Stimulated activated naive B cell treated with anti-CD40 and anti-IgM and Interleukin-4, amounts not matched to agents 10 μg/mL and 1 μg/mL and 100 μg/mL, for 72 hours (primary cell): ENCODE results near the gene ANGPTL5.

ENCODE experiments used
- ATAC-seq, 2 donors: fragments of 150-1000 bp; cut with Tn5 transposase; replicated peaks; 2 replicates each; pipeline ENCODE4 v1.10.0; 2021; ENCODE audit warnings: moderate library complexity in 1 of 2
- DNase-seq: peaks from one replicate; pipeline ENCODE4 v3.0.0; 2021
- H3K27ac Mint-ChIP-seq: one replicate; pipeline ENCODE4 v1.8.0; 2022; ENCODE audit warnings: mild to moderate bottlenecking, mixed read lengths
- H3K27me3 Mint-ChIP-seq, 2 donors: one replicate each; pipeline ENCODE4 v1.8.0; 2022; ENCODE audit warnings: mixed read lengths in 2 of 2
- H3K36me3 Mint-ChIP-seq, 2 donors: one replicate each; pipeline ENCODE4 v1.8.0; 2022; ENCODE audit warnings: mixed read lengths in 2 of 2, mild to moderate bottlenecking in 1 of 2
- H3K4me1 Mint-ChIP-seq, 2 donors: one replicate each; pipeline ENCODE4 v1.8.0; 2022; ENCODE audit warnings: mixed read lengths in 2 of 2, mild to moderate bottlenecking in 1 of 2
- H3K4me3 Mint-ChIP-seq, 2 donors: one replicate each; pipeline ENCODE4 v1.8.0; 2022; ENCODE audit warnings: mild to moderate bottlenecking in 2 of 2, mixed read lengths in 2 of 2, moderate library complexity in 1 of 2
- H3K9me3 Mint-ChIP-seq, 2 donors: one replicate each; pipeline ENCODE4 v1.8.0; 2022; ENCODE audit warnings: mixed read lengths in 2 of 2, mild to moderate bottlenecking in 1 of 2

Gene ANGPTL5

DNA sequence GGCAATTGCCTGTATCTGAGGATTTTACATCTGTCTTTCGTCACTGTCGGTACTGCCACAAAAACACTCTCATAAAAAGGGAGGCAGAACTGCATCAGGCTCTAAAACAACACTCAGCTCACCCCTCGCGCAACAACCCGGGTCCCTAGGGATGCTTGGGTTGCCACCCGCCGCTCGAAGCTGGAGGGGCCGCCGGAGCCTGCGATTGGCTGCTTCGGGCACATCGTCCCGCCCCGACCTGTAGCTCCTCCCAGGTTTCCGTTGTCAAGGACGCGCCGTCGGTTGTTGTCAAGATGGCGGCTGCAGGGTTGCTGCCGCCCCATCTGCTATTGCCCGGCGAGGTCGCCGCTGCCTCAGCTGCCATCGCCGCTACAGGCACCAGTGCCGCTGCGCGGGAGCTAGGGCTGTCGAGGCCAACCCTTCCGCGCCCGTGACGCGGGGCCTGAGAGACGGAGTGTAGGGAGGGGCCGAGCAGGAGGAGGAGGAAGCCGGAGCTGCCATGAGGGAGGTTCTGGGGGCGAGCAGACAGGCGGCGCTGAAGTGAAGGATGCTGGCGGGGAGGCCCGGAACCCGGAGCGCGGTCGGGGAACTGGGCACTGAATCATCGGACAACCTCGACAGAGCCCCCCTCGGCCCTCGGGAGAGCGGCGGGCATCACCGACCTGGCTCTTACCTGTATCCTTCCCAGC is 1.4 kb downstream of the ANGPTL5 start, which contains the start of gene CEP126:
CEP126 (plus strand) TSS at position 273 of the 689 bp plus-strand sequence; CDS start at position 548, 275 bp downstream.
- Mint-ChIP-seq H3K27me3 (peaks cover 13% of the 10 kb centered on the region in 2 donors), H3K27ac (peak within 1 kb of the TSS; percentile 97), H3K4me1 (peaks cover 18 to 19% of the 10 kb centered on the region in 2 donors), H3K4me3 (peak within 1 kb of the TSS; percentile 98 to 99), H3K36me3 (no peaks in the 10 kb centered on the region), H3K9me3 (no peaks in the 10 kb centered on the region)
- DNase-seq (peak; percentile 94), ATAC-seq (peak; percentile 95 to 97)

DNA sequence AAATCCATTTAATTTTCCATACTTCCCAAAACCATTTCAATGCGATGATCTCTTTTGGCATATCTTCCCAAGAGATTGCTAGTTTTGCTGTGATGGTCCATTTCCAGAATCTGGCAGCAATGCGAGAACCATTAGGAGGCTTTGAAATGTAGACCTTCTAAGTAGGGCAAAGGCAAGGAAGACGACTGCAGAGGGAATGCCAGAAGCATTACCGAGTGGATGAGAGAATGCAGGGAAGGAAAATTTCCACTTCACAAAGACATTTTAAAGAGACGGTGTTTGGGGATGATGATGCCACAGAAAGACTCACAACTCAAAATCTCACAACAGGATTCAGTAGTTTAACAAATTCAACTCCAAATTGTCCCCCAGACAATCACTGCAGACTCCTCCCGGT is 2.0 kb downstream of the ANGPTL5 start:
- no peaks in the 10 kb centered on the region for H3K36me3 Mint-ChIP-seq
- H3K4me3 Mint-ChIP-seq, result peak overlapping the region; percentile 98 to 99
- H3K27me3 Mint-ChIP-seq, result peaks cover 13% of the 10 kb centered on the region in 2 donors
- no peak for ATAC-seq
- no peak overlapping the region for H3K27ac Mint-ChIP-seq
- no peaks in the 10 kb centered on the region for H3K9me3 Mint-ChIP-seq
- no peak for DNase-seq
- peaks cover 18 to 19% of the 10 kb centered on the region in 2 donors for H3K4me1 Mint-ChIP-seq

DNA sequence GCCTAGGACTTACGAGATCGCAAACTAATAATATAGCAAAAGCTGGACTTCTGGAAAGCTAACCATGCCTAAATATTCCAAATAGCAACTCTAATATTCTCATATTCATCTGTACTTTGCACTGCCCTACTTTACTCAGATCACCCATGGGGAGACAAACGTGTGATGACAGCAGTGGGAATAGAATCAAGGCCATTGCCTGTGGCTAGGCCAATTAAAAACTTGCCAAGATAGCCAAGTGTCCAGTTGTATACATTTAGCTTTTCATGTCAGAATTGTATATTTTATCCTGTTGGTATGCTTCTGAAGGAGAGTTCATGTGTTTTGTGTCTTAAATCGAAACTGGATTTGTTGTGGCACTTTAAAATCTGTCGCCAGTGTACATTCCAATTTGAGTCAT is 2.7 kb downstream of the ANGPTL5 start:
- Mint-ChIP-seq H3K27ac (no peak overlapping the region), H3K4me3 (no peak overlapping the region)
- DNase-seq, result no peak

DNA sequence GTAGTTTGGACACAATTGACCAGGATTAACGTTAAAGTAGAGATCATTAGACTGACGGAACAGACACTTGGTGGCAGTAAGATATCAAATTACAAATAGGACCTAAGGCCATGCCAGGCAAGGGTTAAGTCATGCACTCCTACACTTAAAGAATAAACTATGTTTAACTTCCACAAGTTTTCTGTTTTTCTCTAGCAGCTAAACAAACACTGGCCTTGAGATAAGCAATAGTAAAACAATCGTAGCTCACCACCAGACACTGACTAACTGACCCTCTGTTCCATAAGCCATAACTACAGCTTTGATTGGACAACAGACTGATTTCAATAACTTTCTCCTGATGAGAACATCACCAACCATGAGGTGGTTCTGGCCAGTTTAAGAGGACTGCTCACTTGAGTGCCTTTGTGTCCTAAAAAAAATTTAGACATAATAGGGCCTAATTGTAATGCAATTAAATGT is 3.5 kb downstream of the ANGPTL5 start:
- peaks cover 13 to 18% of the 10 kb centered on the region in 2 donors for H3K27me3 Mint-ChIP-seq
- DNase-seq (no peak), ATAC-seq (no peak)
- H3K36me3 Mint-ChIP-seq, result no peaks in the 10 kb centered on the region
- no peaks in the 10 kb centered on the region for H3K9me3 Mint-ChIP-seq
- no peak overlapping the region for H3K27ac Mint-ChIP-seq
- H3K4me1 Mint-ChIP-seq, result peaks cover 18 to 19% of the 10 kb centered on the region in 2 donors
- H3K4me3 Mint-ChIP-seq, result no peak overlapping the region

More for the DNA sequence above, 2.7 kb downstream of the ANGPTL5 start:
- Mint-ChIP-seq H3K9me3 (no peaks in the 10 kb centered on the region), H3K36me3 (no peaks in the 10 kb centered on the region), H3K4me1 (peaks cover 18 to 19% of the 10 kb centered on the region in 2 donors), H3K27me3 (peaks cover 13 to 18% of the 10 kb centered on the region in 2 donors)
- no peak for ATAC-seq

DNA sequence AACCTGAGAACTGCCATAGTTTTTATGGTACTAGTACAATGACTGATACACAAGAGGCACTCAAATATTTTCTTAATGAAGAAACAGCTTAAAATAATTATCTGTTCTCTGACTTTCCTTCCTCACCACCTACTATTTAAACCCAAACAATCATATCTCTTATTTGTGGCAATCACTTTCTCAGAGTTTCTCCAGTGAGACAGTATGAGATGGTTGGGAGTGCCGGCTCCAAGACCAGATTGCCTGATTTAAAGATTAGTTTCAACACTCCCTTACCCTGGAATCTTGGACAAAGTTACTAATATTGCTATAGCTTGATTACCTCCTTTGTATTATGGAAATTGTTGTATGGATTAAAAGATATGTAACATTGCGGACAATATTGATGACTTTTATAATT is 7.2 kb downstream of the ANGPTL5 start:
- Mint-ChIP-seq H3K4me3 (no peak overlapping the region), H3K27me3 (peaks cover 23 to 25% of the 10 kb centered on the region in 2 donors), H3K9me3 (no peaks in the 10 kb centered on the region), H3K36me3 (no peaks in the 10 kb centered on the region), H3K27ac (no peak overlapping the region), H3K4me1 (no peaks in the 10 kb centered on the region)
- DNase-seq (no peak), ATAC-seq (no peak)

DNA sequence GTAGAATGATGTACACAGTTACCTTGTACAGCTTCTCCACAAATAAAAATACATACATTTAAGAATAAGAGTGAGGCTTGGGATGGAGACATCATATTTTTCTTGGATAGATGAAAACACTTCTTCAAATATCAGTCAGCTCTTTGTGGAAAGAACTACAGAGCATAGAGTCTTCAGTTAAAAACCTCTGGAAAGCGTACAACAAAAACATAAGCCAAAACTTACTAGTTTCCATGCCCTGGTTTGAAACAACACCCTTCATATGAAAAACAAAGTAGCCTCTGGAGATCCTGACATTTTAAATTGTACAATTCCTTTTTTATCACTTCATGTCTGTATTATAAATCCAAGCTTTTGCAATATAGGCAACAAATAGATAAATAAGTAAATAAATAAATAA is 8.5 kb downstream of the ANGPTL5 start:
- no peak for ATAC-seq
- Mint-ChIP-seq H3K27me3 (peaks cover 30 to 34% of the 10 kb centered on the region in 2 donors), H3K9me3 (no peaks in the 10 kb centered on the region), H3K4me1 (no peaks in the 10 kb centered on the region), H3K36me3 (no peaks in the 10 kb centered on the region), H3K4me3 (no peak overlapping the region), H3K27ac (no peak overlapping the region)
- DNase-seq, result no peak

DNA sequence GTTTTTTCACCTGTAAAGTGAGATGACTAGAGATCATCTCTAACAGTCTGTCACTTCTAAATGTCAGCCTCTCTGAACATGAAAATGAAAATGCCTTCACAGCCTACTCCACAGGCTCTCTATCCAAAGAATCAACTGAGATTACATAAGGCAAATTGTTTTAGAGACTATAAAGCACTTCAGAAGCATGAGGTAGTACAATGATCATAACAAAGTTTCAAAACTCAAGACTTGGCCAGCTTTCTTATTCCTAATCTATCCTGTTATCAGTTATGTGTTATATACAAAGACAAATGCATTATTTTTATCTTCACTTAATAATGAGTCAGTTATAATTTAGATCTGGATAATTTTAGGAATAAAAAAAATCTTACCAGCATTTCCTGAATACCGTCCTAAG is 21.8 kb downstream of the ANGPTL5 start:
- H3K27ac Mint-ChIP-seq, result no peak overlapping the region
- H3K36me3 Mint-ChIP-seq, result no peaks in the 10 kb centered on the region
- H3K27me3 Mint-ChIP-seq, result peaks cover 25 to 29% of the 10 kb centered on the region in 2 donors
- H3K9me3 Mint-ChIP-seq, result peaks cover 0 to 4% of the 10 kb centered on the region in 2 donors
- H3K4me1 Mint-ChIP-seq, result peaks cover 0 to 1% of the 10 kb centered on the region in 2 donors
- no peak for ATAC-seq
- H3K4me3 Mint-ChIP-seq, result no peak overlapping the region
- no peak for DNase-seq

DNA sequence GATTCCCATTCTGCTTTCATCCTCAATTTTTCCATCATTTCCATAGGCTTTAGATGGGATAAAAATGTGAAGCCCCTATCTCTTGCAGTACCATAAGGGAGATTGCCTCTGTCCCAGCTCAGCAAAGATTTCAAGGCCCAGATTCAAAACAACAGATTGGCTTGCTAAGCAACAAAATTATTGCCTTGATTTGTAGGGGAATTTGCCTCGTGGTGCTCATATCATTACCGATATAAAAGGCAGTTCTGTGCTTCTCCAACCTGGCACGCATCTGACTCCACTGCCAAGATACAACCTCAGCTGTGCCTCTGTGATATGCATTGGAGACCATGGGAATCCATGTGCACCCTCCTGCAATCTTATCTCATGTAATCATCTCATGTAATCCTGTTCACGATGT is 26.6 kb downstream of the ANGPTL5 start:
- DNase-seq, result no peak
- Mint-ChIP-seq H3K36me3 (no peaks in the 10 kb centered on the region), H3K4me3 (no peak overlapping the region), H3K9me3 (no peaks in the 10 kb centered on the region), H3K4me1 (peaks cover 0 to 1% of the 10 kb centered on the region in 2 donors), H3K27ac (no peak overlapping the region), H3K27me3 (peaks cover 24 to 38% of the 10 kb centered on the region in 2 donors)
- no peak for ATAC-seq

DNA sequence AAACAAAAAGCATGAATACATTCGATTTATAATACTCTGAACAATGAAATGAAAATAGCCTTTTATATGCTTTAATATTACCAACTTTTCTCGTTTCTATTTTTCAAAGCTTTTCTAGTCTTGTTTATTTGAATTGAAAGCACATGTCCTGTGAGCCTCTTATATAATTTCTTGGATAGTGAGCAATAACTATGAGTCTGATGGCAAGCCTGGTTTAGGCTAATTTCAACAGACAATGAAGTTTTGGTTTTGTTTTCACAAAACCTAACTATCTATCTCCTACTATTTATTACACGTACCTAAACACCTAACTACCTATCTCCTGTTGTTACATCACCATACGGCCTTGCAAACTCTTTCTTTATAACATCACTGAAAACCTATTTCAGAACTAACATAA is 30.7 kb downstream of the ANGPTL5 start:
- Mint-ChIP-seq H3K27ac (no peak overlapping the region), H3K36me3 (no peaks in the 10 kb centered on the region)
- no peak for ATAC-seq

DNA sequence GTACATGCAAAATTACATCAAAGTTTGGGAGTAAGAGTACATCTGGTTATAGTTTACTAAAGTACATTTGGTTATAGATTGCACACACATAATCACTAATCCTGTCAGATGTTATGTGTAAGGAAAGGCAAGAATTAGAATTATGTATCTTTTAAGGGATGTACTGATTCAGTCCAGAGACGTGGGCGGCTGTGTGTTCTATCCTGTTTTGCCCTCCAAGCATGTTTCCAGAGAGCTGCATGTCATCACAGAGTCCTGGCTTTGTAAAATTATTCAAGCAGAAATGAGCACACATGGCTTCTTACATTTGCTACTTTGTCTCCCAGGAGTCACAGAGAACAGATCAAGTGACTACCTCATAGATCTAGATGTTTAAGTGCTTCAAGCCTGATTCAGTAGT is 34.7 kb downstream of the ANGPTL5 start:
- no peaks in the 10 kb centered on the region for H3K9me3 Mint-ChIP-seq
- no peak for DNase-seq
- peaks cover 18 to 35% of the 10 kb centered on the region in 2 donors for H3K27me3 Mint-ChIP-seq
- H3K4me3 Mint-ChIP-seq, result no peak overlapping the region
- H3K36me3 Mint-ChIP-seq, result no peaks in the 10 kb centered on the region
- H3K27ac Mint-ChIP-seq, result no peak overlapping the region
- no peak for ATAC-seq
- no peaks in the 10 kb centered on the region for H3K4me1 Mint-ChIP-seq

More for the DNA sequence above, 30.7 kb downstream of the ANGPTL5 start:
- H3K27me3 Mint-ChIP-seq, result peaks cover 30 to 46% of the 10 kb centered on the region in 2 donors
- DNase-seq, result no peak
- H3K4me1 Mint-ChIP-seq, result peaks cover 0 to 1% of the 10 kb centered on the region in 2 donors
- no peaks in the 10 kb centered on the region for H3K9me3 Mint-ChIP-seq
- no peak overlapping the region for H3K4me3 Mint-ChIP-seq

DNA sequence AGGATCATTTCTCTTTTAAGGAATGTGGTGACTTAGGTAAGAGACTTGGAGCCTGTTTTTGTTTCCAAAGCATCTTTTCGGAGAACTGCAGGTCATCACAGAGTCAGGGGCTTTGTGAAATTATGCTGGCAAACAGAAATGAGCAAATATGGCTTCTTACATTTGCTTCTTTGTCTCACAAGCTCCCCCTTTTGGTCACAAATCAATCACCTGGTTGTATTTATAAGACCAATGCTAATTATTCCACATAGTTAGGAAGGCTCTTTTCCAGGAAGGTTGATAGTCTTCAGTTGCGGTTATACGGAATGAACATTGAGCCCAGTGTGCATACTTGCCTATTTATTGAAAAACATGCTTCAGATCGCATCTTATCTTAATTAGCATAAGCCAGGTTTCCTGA is 36.1 kb downstream of the ANGPTL5 start:
- H3K4me1 Mint-ChIP-seq, result no peaks in the 10 kb centered on the region
- no peaks in the 10 kb centered on the region for H3K36me3 Mint-ChIP-seq
- DNase-seq (no peak), ATAC-seq (no peak)
- peaks cover 0 to 3% of the 10 kb centered on the region in 2 donors for H3K9me3 Mint-ChIP-seq
- no peak overlapping the region for H3K27ac Mint-ChIP-seq
- peaks cover 22 to 38% of the 10 kb centered on the region in 2 donors for H3K27me3 Mint-ChIP-seq
- no peak overlapping the region for H3K4me3 Mint-ChIP-seq

DNA sequence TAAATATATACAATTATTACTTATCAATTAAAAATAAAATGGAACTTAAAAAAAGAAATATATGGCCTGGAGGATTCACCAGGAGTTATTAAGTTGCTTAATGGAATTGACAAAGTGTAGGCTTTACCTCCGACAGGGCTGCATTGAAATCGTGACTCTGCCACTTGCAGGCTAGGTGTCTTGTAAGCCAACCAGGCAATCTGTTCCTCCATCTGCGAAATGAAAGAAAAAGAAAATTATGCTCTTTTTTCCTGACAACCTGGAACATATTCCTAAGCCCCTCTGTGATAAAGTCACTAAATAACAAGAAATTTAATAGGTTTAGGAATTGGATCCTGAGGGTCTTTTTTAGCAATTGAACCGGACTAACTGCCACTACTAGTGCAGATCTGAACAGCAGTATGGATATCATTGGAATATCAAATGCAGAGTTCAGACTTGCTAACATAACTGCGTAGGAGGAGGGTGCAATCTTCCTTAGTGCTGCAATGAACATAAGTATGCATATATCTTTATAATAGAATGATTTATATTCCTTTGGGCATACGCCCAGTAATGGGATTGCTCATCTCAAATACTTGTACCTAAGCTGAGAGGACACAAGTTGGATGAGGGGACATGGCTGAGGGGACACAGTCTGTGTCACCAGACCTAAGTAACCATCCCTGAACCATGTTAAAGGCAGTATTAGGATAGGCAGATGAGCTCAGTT is 44.0 kb downstream of the ANGPTL5 start:
- no peaks in the 10 kb centered on the region for H3K36me3 Mint-ChIP-seq
- no peak overlapping the region for H3K27ac Mint-ChIP-seq
- ATAC-seq, result no peak

DNA sequence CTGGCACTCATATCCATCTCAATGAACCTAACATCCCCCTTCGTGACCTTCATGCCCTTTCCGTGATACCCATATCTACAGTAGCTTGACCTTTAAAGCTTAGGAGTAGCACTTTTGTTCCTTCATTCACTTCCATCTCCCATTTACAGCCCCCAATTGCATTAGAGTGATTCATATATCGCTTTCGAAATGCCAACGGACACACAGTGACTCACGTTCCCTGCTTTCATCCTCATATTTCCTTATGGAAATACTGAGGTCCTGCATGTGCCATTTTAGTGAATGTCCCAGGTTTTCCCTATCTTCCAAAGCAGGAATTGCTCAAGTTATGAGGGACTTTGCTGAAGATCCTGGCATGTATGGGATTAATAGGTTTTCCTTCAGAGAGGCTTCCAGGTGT is 45.8 kb downstream of the ANGPTL5 start:
- Mint-ChIP-seq H3K27me3 (peaks cover 9 to 13% of the 10 kb centered on the region in 2 donors), H3K4me1 (no peaks in the 10 kb centered on the region), H3K9me3 (peaks cover 0 to under 1% of the 10 kb centered on the region in 2 donors), H3K27ac (no peak overlapping the region), H3K36me3 (no peaks in the 10 kb centered on the region), H3K4me3 (no peak overlapping the region)
- ATAC-seq (no peak), DNase-seq (no peak)

More for the DNA sequence above, 44.0 kb downstream of the ANGPTL5 start:
- Mint-ChIP-seq H3K27me3 (peaks cover 13 to 22% of the 10 kb centered on the region in 2 donors), H3K4me3 (no peak overlapping the region), H3K9me3 (peaks cover 0 to 3% of the 10 kb centered on the region in 2 donors), H3K4me1 (no peaks in the 10 kb centered on the region)
- no peak for DNase-seq

DNA sequence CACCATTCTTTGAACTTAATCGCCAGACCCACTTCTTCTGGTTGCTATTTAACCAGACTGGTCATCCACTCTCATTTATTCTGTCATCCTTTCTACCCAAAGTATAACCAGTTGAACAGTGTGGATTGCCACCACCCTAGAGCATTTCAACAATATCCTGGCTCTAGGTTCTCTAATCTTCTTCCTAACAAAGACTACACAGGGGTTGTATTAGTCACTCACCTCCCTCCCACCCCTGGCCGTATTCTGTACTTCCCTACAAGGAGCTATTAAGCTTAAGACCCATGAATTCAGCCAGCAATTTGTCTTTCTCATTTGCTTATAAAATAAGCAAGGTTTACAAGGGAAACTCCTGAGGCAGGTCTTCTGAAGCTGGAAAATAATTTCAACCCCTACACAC is 48.4 kb downstream of the ANGPTL5 start:
- no peak overlapping the region for H3K4me3 Mint-ChIP-seq
- DNase-seq (no peak), ATAC-seq (no peak)
- no peaks in the 10 kb centered on the region for H3K4me1 Mint-ChIP-seq
- no peaks in the 10 kb centered on the region for H3K36me3 Mint-ChIP-seq
- H3K9me3 Mint-ChIP-seq, result peaks cover 4 to 8% of the 10 kb centered on the region in 2 donors
- H3K27me3 Mint-ChIP-seq, result peaks cover 4 to 18% of the 10 kb centered on the region in 2 donors
- H3K27ac Mint-ChIP-seq, result no peak overlapping the region
